ENCODE measurements around the gene FMN1.

The FMN1 gene

DNA sequence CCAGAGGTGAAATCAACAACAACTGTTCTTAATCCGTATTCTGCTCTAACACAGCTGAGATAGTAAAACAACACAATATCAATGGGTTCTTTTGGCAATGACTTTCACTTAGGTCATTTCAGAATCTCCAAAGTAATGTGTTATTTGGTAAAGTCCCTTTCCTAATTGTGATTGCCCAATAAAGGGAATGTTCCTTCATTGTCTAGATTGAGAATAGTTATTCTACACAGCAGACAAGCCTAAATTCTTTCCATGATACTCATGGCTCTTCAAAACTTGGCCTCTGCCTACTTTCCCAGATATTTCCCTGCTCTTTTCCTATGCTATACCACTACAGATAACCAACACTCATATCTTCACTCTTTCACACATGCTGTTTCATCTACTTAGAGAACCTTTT, 219.8 kb downstream of the FMN1 start:
- Histone ChIP-seq H3K9me3 (no peaks in the 10 kb centered on the region), H3K4me2 (no peak overlapping the region), H3K9ac (no peak overlapping the region), H3K4me3 (no peak overlapping the region), H3K36me3 (no peaks in the 10 kb centered on the region), H3K27ac (no peak overlapping the region), H3K27me3 (no peaks in the 10 kb centered on the region), H4K20me1 (no peaks in the 10 kb centered on the region), H3K4me1 (no peaks in the 10 kb centered on the region)
- no peak for TF ChIP-seq Cebpa-rat (IDR thresholded peaks at IDR 0.05)

DNA sequence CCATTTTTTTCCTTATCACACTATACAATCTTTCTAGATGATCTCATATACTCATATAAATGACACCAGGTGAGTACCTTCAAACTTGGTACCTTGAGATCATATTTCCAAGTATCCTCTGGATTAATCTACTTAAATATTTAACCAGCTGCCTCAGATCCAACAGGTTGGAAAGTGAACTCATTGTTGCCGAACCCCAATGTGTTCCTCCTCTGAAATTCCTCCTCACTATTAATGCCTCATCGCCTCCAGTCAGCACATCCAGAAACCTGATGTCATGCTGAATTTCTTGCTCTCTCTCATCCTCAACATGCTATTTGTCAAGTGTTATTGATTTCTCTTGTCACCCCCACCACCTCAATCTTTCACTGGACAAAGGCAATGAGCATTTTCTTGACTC, 221.8 kb downstream of the FMN1 start:
- H3K27ac ChIP-seq, result no peak overlapping the region

DNA sequence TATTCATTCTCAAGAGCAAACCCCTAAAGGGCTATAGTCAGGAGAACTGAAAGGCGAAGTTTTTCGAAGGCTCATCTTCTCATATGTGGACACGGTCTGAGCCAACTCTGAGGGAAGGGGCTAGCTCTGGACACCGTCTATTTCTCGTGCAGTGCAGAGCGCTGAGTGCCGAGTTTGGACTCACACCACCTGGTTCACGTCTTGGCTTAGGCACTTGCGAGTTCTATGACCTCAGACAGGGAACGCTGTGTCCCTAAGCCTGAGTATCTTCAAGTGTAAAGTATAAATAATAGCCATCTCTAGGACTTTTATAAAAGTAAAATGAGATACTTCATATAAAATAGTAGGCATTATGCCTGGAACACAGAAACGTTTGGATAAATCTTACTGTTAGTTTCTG, 223.7 kb downstream of the FMN1 start:
- TF ChIP-seq Cebpa-rat (IDR thresholded peaks at IDR 0.05), result no peak

More for the DNA sequence above, 221.8 kb downstream of the FMN1 start:
- Histone ChIP-seq H4K20me1 (no peaks in the 10 kb centered on the region), H3K9me3 (no peaks in the 10 kb centered on the region), H3K4me1 (no peaks in the 10 kb centered on the region), H3K36me3 (no peaks in the 10 kb centered on the region), H3K9ac (no peak overlapping the region), H3K4me3 (no peak overlapping the region), H3K4me2 (no peak overlapping the region), H3K27me3 (no peaks in the 10 kb centered on the region)
- TF ChIP-seq Cebpa-rat (IDR thresholded peaks at IDR 0.05), result no peak

DNA sequence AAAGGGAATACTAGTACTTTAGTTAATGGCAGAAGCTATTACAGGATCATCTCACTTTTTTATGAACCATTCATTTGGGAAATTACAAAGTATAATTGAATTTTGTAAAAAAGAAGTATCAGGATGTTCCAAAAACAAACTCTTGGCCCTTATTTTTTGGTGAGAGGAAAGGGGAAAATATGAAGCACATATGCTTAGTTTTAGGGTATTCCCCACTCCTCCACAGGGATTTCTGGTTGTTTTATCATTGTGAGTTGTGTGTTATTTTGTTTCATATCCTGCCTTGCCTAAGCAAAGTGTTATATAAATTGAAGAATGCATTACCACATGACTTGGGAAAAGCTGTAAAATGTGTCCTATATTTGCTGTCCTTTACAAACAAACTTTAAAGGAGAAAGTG, 227.0 kb downstream of the FMN1 start:
- Histone ChIP-seq H3K9me3 (no peaks in the 10 kb centered on the region), H3K27ac (no peak overlapping the region), H3K4me1 (no peaks in the 10 kb centered on the region), H3K4me3 (no peak overlapping the region), H3K36me3 (no peaks in the 10 kb centered on the region), H4K20me1 (no peaks in the 10 kb centered on the region), H3K27me3 (no peaks in the 10 kb centered on the region), H3K4me2 (no peak overlapping the region), H3K9ac (no peak overlapping the region)
- no peak for TF ChIP-seq Cebpa-rat (IDR thresholded peaks at IDR 0.05)

More for the DNA sequence above, 223.7 kb downstream of the FMN1 start:
- no peaks in the 10 kb centered on the region for H3K36me3 ChIP-seq
- H3K27me3 ChIP-seq, result no peaks in the 10 kb centered on the region
- H3K4me2 ChIP-seq, result no peak overlapping the region
- H4K20me1 ChIP-seq, result no peaks in the 10 kb centered on the region
- no peak overlapping the region for H3K4me3 ChIP-seq
- H3K4me1 ChIP-seq, result no peaks in the 10 kb centered on the region
- H3K27ac ChIP-seq, result no peak overlapping the region
- H3K9me3 ChIP-seq, result no peaks in the 10 kb centered on the region
- no peak overlapping the region for H3K9ac ChIP-seq

DNA sequence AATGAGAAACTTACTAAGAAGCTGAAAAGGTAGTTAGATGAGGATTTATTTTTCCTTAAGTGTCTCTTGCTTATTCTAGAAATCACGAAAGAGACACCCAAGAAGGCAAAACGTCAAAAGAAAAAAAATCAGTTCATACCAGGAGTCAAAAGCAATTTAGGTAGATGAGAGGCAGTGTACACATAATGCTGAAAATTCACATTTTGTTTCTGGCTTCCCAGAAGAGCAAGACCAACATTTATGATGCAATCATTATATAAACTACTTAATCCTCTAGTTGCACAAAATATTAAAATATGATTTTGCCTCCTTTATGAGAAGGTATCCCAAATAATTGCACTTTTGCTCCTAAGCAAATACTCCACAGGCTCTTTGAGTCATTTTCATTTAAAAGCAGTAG, 228.0 kb downstream of the FMN1 start:
- no peak overlapping the region for H3K4me2 ChIP-seq
- no peaks in the 10 kb centered on the region for H3K9me3 ChIP-seq
- H3K4me3 ChIP-seq, result no peak overlapping the region
- no peaks in the 10 kb centered on the region for H3K4me1 ChIP-seq
- no peaks in the 10 kb centered on the region for H4K20me1 ChIP-seq
- no peaks in the 10 kb centered on the region for H3K36me3 ChIP-seq
- TF ChIP-seq Cebpa-rat (IDR thresholded peaks at IDR 0.05), result no peak
- H3K27ac ChIP-seq, result no peak overlapping the region
- H3K27me3 ChIP-seq, result no peaks in the 10 kb centered on the region
- no peak overlapping the region for H3K9ac ChIP-seq

DNA sequence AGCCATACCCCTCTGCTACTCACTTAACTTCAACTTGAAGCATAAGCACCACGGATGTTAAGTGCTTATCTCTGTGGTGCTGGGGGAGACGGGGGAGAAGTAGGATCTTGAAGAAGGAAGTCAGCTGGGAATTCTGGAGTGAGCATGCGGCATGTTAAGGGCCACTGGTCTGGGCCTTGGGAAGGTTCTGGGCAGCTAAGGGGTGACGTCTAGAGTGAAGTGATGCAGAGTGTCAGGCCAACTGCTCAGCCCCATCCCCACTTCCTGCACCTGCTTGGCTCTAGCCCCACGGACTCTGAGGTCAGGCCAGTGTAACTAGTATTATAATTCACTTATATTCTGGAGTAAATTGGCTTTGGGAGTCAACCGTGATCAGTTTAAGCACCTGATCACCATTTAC, 228.6 kb downstream of the FMN1 start:
- Histone ChIP-seq H3K9me3 (no peaks in the 10 kb centered on the region), H3K27me3 (no peaks in the 10 kb centered on the region), H3K9ac (no peak overlapping the region), H4K20me1 (no peaks in the 10 kb centered on the region), H3K4me1 (no peaks in the 10 kb centered on the region), H3K36me3 (no peaks in the 10 kb centered on the region), H3K4me3 (no peak overlapping the region), H3K27ac (no peak overlapping the region), H3K4me2 (no peak overlapping the region)
- TF ChIP-seq Cebpa-rat (IDR thresholded peaks at IDR 0.05), result no peak

DNA sequence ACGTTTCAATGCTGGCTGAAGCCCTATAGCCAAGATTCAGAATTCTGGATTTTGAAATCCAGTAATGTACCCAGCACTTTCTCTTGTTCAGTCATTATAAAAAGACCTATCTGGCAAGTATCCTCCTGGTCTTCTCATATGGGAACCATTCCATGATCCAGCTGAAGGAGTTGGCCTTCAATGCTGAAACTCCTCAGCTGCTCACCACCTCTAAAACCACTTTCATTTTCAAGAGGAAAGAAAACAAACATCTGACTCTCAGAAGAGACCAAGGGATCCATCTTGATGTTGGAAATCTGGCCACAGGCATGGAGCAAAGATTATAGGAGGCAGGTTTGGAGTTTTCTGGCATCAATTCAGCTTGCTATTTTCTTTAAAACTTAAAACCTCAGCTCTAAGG, 235.4 kb downstream of the FMN1 start:
- no peak overlapping the region for H3K27ac ChIP-seq
- H3K9ac ChIP-seq, result no peak overlapping the region
- H3K36me3 ChIP-seq, result no peaks in the 10 kb centered on the region
- H4K20me1 ChIP-seq, result no peaks in the 10 kb centered on the region
- H3K4me3 ChIP-seq, result no peak overlapping the region
- H3K4me1 ChIP-seq, result no peaks in the 10 kb centered on the region
- TF ChIP-seq Cebpa-rat (IDR thresholded peaks at IDR 0.05), result no peak
- H3K27me3 ChIP-seq, result no peaks in the 10 kb centered on the region
- no peaks in the 10 kb centered on the region for H3K9me3 ChIP-seq
- no peak overlapping the region for H3K4me2 ChIP-seq

DNA sequence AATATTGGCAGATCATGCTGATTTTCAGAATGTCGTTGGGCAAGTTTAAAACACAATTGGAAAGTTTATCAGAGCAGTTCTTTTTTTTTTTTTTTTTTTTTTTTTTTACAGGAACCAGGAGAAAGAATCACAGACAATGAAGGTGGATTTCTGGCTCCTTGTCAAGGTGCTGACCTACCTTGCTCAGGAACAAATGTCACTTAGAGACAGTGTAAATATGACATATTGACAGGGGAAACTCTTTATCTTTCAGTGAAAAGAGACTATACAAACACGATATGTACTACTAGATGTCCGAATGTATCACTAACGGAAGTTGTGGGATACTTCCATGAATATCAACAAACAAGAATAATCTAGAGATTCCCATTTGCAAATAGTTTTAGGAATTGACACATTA, 237.3 kb downstream of the FMN1 start:
- Histone ChIP-seq H3K27ac (no peak overlapping the region), H3K4me3 (no peak overlapping the region), H3K9me3 (no peaks in the 10 kb centered on the region), H3K4me1 (no peaks in the 10 kb centered on the region), H3K9ac (no peak overlapping the region), H3K36me3 (no peaks in the 10 kb centered on the region), H3K4me2 (no peak overlapping the region), H4K20me1 (no peaks in the 10 kb centered on the region), H3K27me3 (no peaks in the 10 kb centered on the region)
- no peak for TF ChIP-seq Cebpa-rat (IDR thresholded peaks at IDR 0.05)

DNA sequence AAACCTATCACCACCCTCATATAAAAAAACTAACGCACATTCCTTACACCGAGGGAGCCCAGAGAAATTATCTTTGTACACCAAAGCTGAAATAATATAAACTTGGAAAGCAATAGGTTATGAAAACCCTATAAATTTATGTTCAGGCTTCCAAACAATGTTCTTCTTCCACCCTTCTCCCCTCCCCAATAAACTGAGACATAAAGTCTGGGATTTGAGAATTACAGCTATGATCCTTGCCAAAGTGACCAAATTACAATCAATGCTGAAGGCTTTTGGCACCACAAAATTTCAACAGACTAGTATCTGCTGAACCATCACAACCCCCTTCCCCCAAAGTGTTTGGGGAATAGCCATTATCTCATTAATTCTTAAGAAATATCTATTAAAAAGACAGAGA, 237.8 kb downstream of the FMN1 start:
- Histone ChIP-seq H3K4me2 (no peak overlapping the region), H3K36me3 (no peaks in the 10 kb centered on the region), H3K27me3 (no peaks in the 10 kb centered on the region), H3K27ac (no peak overlapping the region), H4K20me1 (no peaks in the 10 kb centered on the region), H3K4me1 (no peaks in the 10 kb centered on the region), H3K9me3 (no peaks in the 10 kb centered on the region), H3K9ac (no peak overlapping the region), H3K4me3 (no peak overlapping the region)
- no peak for TF ChIP-seq Cebpa-rat (IDR thresholded peaks at IDR 0.05)

DNA sequence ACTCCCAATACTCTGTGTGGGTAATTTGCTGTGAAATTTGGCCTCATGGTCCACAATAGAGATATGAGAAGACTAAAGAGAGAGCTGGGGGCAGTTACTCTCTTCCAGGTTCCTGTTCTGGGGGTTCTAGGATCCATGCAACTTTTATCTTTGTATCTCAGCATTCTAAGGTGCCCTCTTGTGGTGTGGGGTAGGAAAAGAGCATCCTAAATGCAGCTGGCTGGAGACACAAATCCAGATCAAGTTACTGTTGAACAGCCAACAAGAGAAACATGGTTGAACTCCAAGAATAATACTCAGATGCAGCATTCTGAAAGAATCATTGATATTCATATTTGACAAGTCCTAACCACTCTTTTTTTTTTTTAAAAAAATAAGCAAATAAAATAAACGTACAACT, 238.5 kb downstream of the FMN1 start:
- H3K9ac ChIP-seq, result no peak overlapping the region
- no peaks in the 10 kb centered on the region for H3K4me1 ChIP-seq
- TF ChIP-seq Cebpa-rat (IDR thresholded peaks at IDR 0.05), result no peak
- no peaks in the 10 kb centered on the region for H4K20me1 ChIP-seq
- H3K4me2 ChIP-seq, result no peak overlapping the region
- no peaks in the 10 kb centered on the region for H3K9me3 ChIP-seq
- H3K4me3 ChIP-seq, result no peak overlapping the region
- no peaks in the 10 kb centered on the region for H3K27me3 ChIP-seq
- no peaks in the 10 kb centered on the region for H3K36me3 ChIP-seq
- no peak overlapping the region for H3K27ac ChIP-seq

DNA sequence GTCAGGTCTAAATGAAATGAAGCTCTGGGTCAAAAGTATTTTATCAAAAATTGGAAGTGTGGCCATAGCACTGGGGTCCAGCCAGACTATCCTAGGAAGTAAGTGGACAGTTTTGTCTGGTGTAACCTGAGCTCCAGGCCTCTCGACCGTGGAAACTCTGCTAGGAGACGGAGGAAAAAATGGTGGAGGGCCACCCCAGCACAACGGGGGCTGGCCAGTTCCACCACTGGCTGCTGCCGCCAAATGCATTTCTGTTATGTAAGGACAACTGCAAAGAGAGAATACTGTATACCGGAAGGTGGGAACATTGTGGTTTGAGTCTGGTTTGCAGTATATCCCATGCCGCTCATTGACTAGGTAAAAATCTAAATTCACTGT, 241.0 kb downstream of the FMN1 start:
- H3K36me3 ChIP-seq, result no peaks in the 10 kb centered on the region
- H3K4me2 ChIP-seq, result no peak overlapping the region
- no peaks in the 10 kb centered on the region for H3K4me1 ChIP-seq
- no peaks in the 10 kb centered on the region for H3K27me3 ChIP-seq
- H3K9me3 ChIP-seq, result peaks cover 4% of the 10 kb centered on the region; the same call in 1 of the 2 replicates
- no peaks in the 10 kb centered on the region for H4K20me1 ChIP-seq
- no peak overlapping the region for H3K27ac ChIP-seq
- no peak for TF ChIP-seq Cebpa-rat (IDR thresholded peaks at IDR 0.05)
- no peak overlapping the region for H3K9ac ChIP-seq
- no peak overlapping the region for H3K4me3 ChIP-seq

Data from BLaER1 (cell line).